Measurements from ENCODE around the gene ZMYND8. TPM values are rescaled to one million over a fixed set of nuclear protein-coding genes. Genes with fewer than 3 reads are reported as not detected.
"Not testable (repeated sequence)": the region's sequence is repeated elsewhere in the genome, so short reads cannot be mapped to it uniquely, and the experiment has no call there.

Gene ZMYND8
- total RNA-seq, 1 donor, result 18.8 TPM

GRCh38 chr20:47391276-47392010, 34.9 kb upstream of the ZMYND8 start:
- no peak overlapping the region for H3K4me3 ChIP-seq (ENCODE audit: insufficient read depth, low read length)
- H3K4me2 ChIP-seq (ENCODE audit: insufficient read depth, low read length), result no peak overlapping the region
- no peaks in the 10 kb centered on the region for H3K36me3 ChIP-seq (ENCODE audit: insufficient read depth, low read length)
- no peaks in the 10 kb centered on the region for H3K9me3 ChIP-seq (ENCODE audit: low read depth, low read length)
- H3K27ac ChIP-seq (ENCODE audit: low read depth, low read length), result peak overlapping the region; percentile 90
- H2AFZ ChIP-seq (ENCODE audit: low read length), result peak overlapping the region; percentile 65
- TF ChIP-seq CTCF (IDR thresholded peaks at IDR 0.05; ENCODE audit: extremely low read depth, low read depth, low read length), result no peak
- peaks cover 11% of the 10 kb centered on the region for H3K4me1 ChIP-seq (ENCODE audit: insufficient read depth, low read length)
- no peaks in the 10 kb centered on the region for H4K20me1 ChIP-seq (ENCODE audit: insufficient read depth, low read length)
- DNase-seq (ENCODE audit: insufficient read length, low spot score, missing footprints), result no peak
- no peaks in the 10 kb centered on the region for H3K27me3 ChIP-seq (ENCODE audit: insufficient read depth, low read length)
- H3K79me2 ChIP-seq (ENCODE audit: insufficient read depth, low read length), result no peaks in the 10 kb centered on the region

GRCh38 chr20:47389867-47390347, 33.4 kb upstream of the ZMYND8 start:
- no peak for DNase-seq (ENCODE audit: insufficient read length, low spot score, missing footprints)
- H4K20me1 ChIP-seq (ENCODE audit: insufficient read depth, low read length), result no peaks in the 10 kb centered on the region
- H3K79me2 ChIP-seq (ENCODE audit: insufficient read depth, low read length), result no peaks in the 10 kb centered on the region
- no peak for TF ChIP-seq CTCF (IDR thresholded peaks at IDR 0.05; ENCODE audit: extremely low read depth, low read depth, low read length)
- H3K9me3 ChIP-seq (ENCODE audit: low read depth, low read length), result no peaks in the 10 kb centered on the region
- H3K4me2 ChIP-seq (ENCODE audit: insufficient read depth, low read length), result no peak overlapping the region
- no peak overlapping the region for H3K27ac ChIP-seq (ENCODE audit: low read depth, low read length)
- no peak overlapping the region for H3K4me3 ChIP-seq (ENCODE audit: insufficient read depth, low read length)
- peaks cover 11% of the 10 kb centered on the region for H3K4me1 ChIP-seq (ENCODE audit: insufficient read depth, low read length)
- no peaks in the 10 kb centered on the region for H3K36me3 ChIP-seq (ENCODE audit: insufficient read depth, low read length)
- H2AFZ ChIP-seq (ENCODE audit: low read length), result no peak overlapping the region
- H3K27me3 ChIP-seq (ENCODE audit: insufficient read depth, low read length), result no peaks in the 10 kb centered on the region

- not testable (repeated sequence) for H3K79me2 ChIP-seq (ENCODE audit: insufficient read depth, low read length); H3K36me3 ChIP-seq (ENCODE audit: insufficient read depth, low read length); H4K20me1 ChIP-seq (ENCODE audit: insufficient read depth, low read length); DNase-seq (ENCODE audit: insufficient read length, low spot score, missing footprints); H3K4me2 ChIP-seq (ENCODE audit: insufficient read depth, low read length); H3K27ac ChIP-seq (ENCODE audit: low read depth, low read length); H3K27me3 ChIP-seq (ENCODE audit: insufficient read depth, low read length); H2AFZ ChIP-seq (ENCODE audit: low read length); H3K4me3 ChIP-seq (ENCODE audit: insufficient read depth, low read length); H3K9me3 ChIP-seq (ENCODE audit: low read depth, low read length)
- H3K4me1 ChIP-seq (ENCODE audit: insufficient read depth, low read length), result peaks cover 16% of the 10 kb centered on the region
These were observed 29.5 kb upstream of the ZMYND8 start for GRCh38 chr20:47385968-47386367.

- Histone ChIP-seq H3K27me3 (ENCODE audit: insufficient read depth, low read length) (no peaks in the 10 kb centered on the region), H3K79me2 (ENCODE audit: insufficient read depth, low read length) (no peaks in the 10 kb centered on the region), H3K4me3 (ENCODE audit: insufficient read depth, low read length) (no peak overlapping the region), H3K4me1 (ENCODE audit: insufficient read depth, low read length) (peaks cover 29% of the 10 kb centered on the region), H2AFZ (ENCODE audit: low read length) (peak overlapping the region; percentile 63), H3K9me3 (ENCODE audit: low read depth, low read length) (no peaks in the 10 kb centered on the region), H3K4me2 (ENCODE audit: insufficient read depth, low read length) (no peak overlapping the region), H3K27ac (ENCODE audit: low read depth, low read length) (no peak overlapping the region), H3K36me3 (ENCODE audit: insufficient read depth, low read length) (no peaks in the 10 kb centered on the region), H4K20me1 (ENCODE audit: insufficient read depth, low read length) (no peaks in the 10 kb centered on the region)
- TF ChIP-seq CTCF (IDR thresholded peaks at IDR 0.05; ENCODE audit: extremely low read depth, low read depth, low read length), result no peak
- no peak for DNase-seq (ENCODE audit: insufficient read length, low spot score, missing footprints)
These were observed 26.4 kb upstream of the ZMYND8 start for GRCh38 chr20:47382746-47383415.
